Activated CD8-positive, alpha-beta T cell treated with anti-CD3 and anti-CD28 coated beads for 36 hours (primary cell): ENCODE data around the gene MT1H. TPM values are rescaled to one million over a fixed set of nuclear protein-coding genes. Genes with fewer than 3 reads are reported as not detected.

Experiments used
- ATAC-seq: fragments of 200-7000 bp; cut with Tn5 transposase; one replicate; pipeline ENCODE4 v1.10.0; 2021; ENCODE audit warnings: mild to moderate bottlenecking, moderate library complexity
- CTCF ChIA-PET: fragments of 350-600 bp; sonication (Branson Sonifier 250); formaldehyde crosslinking; loops from one replicate; lab custom pipeline; 2021; ENCODE audit warnings: antibody characterized with exemption; lab: Charles Lee
- POLR2A ChIA-PET: fragments of 350-600 bp; sonication (Branson Sonifier 250); formaldehyde crosslinking; loops from one replicate; lab custom pipeline; 2021; ENCODE audit warnings: antibody characterized with exemption; lab: Charles Lee
- DNase-seq: peaks from one replicate; pipeline ENCODE4 v3.0.0-alpha.2; 2020
- H3K27ac Mint-ChIP-seq: one replicate; pipeline ENCODE4 v1.8.0; 2021; ENCODE audit warnings: mild to moderate bottlenecking, mixed read lengths
- H3K27me3 Mint-ChIP-seq: one replicate; pipeline ENCODE4 v1.8.0; 2021; ENCODE audit warnings: mixed read lengths
- H3K36me3 Mint-ChIP-seq: one replicate; pipeline ENCODE4 v1.8.0; 2021; ENCODE audit warnings: low read depth, mixed read lengths
- H3K4me1 Mint-ChIP-seq: one replicate; pipeline ENCODE4 v1.8.0; 2021; ENCODE audit warnings: low read depth, mixed read lengths
- H3K4me3 Mint-ChIP-seq: one replicate; pipeline ENCODE4 v1.8.0; 2021; ENCODE audit warnings: mild to moderate bottlenecking, moderate library complexity, mixed read lengths
- H3K9me3 Mint-ChIP-seq: one replicate; pipeline ENCODE4 v1.8.0; 2021; ENCODE audit warnings: mixed read lengths
- intact Hi-C: fragments of 100-400 bp; cut with micrococcal nuclease; formaldehyde crosslinking; loops from one replicate; pipeline ENCODE4 v1.10.0; 2022
- total RNA-seq, 2 experiments: library from RNA; stranded (reverse); gene quantifications; one replicate each; pipeline ENCODE4 v1.2.3, GENCODE V29; 2021
- TF ChIP-seq, protein P1 (sequence below): fragments of 200-600 bp; IDR thresholded peaks from one replicate; pipeline ENCODE4 v1.8.0; 2022; ENCODE audit warnings: antibody characterized with exemption, mild to moderate bottlenecking

Gene MT1H
- total RNA-seq, 2 experiments from 2014 or later = 2.3 to 2.7 TPM

DNA sequence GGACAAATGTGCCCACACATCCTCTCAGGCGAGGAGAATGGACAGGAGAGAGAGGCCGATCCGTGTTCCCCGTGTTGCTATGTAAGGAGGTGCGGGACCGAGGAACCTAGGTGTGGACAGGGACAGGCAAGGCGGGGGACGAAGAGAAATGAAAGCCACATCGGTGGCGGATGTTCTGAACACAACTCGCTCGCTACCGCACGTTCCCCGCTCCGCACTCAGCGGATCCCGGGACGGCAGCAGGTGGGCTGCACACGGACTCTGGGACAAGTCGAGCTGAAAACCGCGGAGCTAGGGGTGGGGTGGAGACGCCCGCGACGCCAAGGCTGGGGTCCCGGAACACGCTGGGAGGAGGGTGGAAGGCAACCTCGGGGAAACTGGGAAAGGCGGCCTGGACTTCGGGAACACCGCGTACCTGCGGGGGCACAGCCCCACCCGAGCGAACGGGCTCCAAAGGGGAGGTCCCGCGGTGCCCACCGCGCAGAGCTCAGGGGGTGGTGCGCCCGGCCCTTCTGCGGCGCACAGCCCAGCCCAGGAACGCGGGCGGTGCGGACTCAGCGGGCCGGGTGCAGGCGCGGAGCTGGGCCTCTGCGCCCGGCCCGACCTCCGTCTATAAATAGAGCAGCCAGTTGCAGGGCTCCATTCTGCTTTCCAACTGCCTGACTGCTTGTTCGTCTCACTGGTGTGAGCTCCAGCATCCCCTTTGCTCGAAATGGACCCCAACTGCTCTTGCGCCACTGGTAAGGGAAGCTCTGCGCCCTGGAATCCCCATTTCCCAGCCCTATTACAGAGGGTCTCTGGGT lies 44.3 kb upstream of the MT1H start, which contains the start of gene MT1E:
MT1E (plus strand) TSS at position 642 of the 803 bp plus-strand sequence; CDS start at position 713, 71 bp downstream.
- Mint-ChIP-seq H3K4me3 (peak within 1 kb of the TSS; percentile 78), H3K36me3 (no peaks in the 10 kb centered on the region), H3K27me3 (peaks cover 25% of the 10 kb centered on the region), H3K4me1 (peaks cover 15% of the 10 kb centered on the region), H3K27ac (peak within 1 kb of the TSS; percentile 69), H3K9me3 (no peaks in the 10 kb centered on the region)
- TF ChIP-seq, protein P1, sequence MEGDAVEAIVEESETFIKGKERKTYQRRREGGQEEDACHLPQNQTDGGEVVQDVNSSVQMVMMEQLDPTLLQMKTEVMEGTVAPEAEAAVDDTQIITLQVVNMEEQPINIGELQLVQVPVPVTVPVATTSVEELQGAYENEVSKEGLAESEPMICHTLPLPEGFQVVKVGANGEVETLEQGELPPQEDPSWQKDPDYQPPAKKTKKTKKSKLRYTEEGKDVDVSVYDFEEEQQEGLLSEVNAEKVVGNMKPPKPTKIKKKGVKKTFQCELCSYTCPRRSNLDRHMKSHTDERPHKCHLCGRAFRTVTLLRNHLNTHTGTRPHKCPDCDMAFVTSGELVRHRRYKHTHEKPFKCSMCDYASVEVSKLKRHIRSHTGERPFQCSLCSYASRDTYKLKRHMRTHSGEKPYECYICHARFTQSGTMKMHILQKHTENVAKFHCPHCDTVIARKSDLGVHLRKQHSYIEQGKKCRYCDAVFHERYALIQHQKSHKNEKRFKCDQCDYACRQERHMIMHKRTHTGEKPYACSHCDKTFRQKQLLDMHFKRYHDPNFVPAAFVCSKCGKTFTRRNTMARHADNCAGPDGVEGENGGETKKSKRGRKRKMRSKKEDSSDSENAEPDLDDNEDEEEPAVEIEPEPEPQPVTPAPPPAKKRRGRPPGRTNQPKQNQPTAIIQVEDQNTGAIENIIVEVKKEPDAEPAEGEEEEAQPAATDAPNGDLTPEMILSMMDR = no peak
- intact Hi-C loops = no loop called here
- ChIA-PET POLR2A (interaction anchor here (0.6 to 1.9 kb wide), 6 partner anchors 11 to 32 kb away, joined by 3 to 9 read pairs (median 3); no protein-coding TSS in a partner anchor), CTCF (interaction anchor here (0.6 to 1.5 kb wide), 8 partner anchors 8 to 92 kb away, joined by 3 to 8 read pairs (median 3); no protein-coding TSS in a partner anchor)
- peak; percentile 92 for ATAC-seq
- peak; percentile 74 for DNase-seq

- POLR2A ChIA-PET = interaction anchor here (0.6 to 1.9 kb wide), 6 partner anchors 12 to 31 kb away, joined by 3 to 9 read pairs (median 3); no protein-coding TSS in a partner anchor
- TF ChIP-seq, protein P1 = no peak
- peaks cover 15% of the 10 kb centered on the region for H3K4me1 Mint-ChIP-seq
- CTCF ChIA-PET = interaction anchor here (0.8 to 1.5 kb wide), 7 partner anchors 9 to 76 kb away, joined by 3 to 8 read pairs (median 3); no protein-coding TSS in a partner anchor
- peak; percentile 31 for ATAC-seq
- H3K27ac Mint-ChIP-seq = peak overlapping the region; percentile 69
- peaks cover 25% of the 10 kb centered on the region for H3K27me3 Mint-ChIP-seq
- no peaks in the 10 kb centered on the region for H3K36me3 Mint-ChIP-seq
- intact Hi-C loops = no loop called here
- DNase-seq = no peak
- H3K9me3 Mint-ChIP-seq = no peaks in the 10 kb centered on the region
- peak overlapping the region; percentile 78 for H3K4me3 Mint-ChIP-seq
Measured at GRCh38 chr16:56625943-56626654, 43.5 kb upstream of the MT1H start.

- Mint-ChIP-seq H3K36me3 (no peaks in the 10 kb centered on the region), H3K9me3 (no peaks in the 10 kb centered on the region), H3K4me3 (peak overlapping the region; percentile 78), H3K27me3 (peaks cover 31% of the 10 kb centered on the region), H3K4me1 (peaks cover 16% of the 10 kb centered on the region), H3K27ac (no peak overlapping the region)
- CTCF ChIA-PET = no interaction called here
- POLR2A ChIA-PET = interaction anchor here (1.6 to 1.9 kb wide), 3 partner anchors 12 to 15 kb away, joined by 3 to 9 read pairs (median 5); no protein-coding TSS in a partner anchor
- ATAC-seq = no peak
- intact Hi-C loops = no loop called here
- DNase-seq = no peak
- TF ChIP-seq, protein P1 = no peak
Measured at GRCh38 chr16:56626685-56627084, 42.9 kb upstream of the MT1H start.

DNA sequence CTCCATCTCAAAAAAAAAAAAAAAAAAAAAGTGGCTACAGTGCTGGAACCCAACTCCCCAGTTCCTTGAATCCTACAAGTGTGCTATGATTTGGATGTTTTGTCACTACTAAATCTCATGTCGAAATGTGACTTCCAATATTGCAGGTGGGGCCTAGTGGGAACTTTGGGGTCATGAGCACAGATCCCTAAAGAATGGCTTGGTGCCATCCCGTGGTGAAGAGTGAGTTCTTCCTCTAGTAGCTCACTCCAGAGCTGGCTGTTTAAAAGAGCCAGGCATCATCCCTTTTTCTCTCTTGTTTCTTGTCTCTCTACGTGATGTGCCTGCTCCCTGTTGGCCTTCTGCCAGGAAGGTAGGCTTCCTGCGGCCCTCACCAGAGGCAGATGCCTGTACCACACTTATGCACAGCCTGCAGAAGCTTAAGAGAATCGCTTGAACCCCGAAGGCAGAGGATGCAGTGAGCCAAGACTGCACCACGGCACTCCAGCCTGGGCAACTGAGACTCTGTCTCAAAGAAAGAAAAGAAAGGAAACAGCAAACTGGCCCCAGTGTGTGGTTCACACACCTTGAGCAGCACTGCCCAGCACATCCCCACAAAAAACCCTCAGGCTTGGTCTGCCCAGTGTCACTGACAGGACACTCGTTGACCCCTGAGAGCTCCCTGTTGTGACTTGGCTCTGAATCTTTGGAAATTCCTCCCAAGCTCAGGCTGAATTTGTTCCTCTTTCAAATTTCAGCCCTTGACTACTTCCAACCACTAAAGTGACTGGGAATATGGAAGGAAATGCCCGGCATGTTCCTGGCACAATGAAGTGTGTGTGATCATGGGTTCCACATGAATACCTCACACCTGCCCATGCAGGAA lies 40.9 kb upstream of the MT1H start:
- H3K27me3 Mint-ChIP-seq = peaks cover 48% of the 10 kb centered on the region
- POLR2A ChIA-PET = no interaction called here

More for the DNA sequence above, 40.9 kb upstream of the MT1H start:
- ATAC-seq (no peak), DNase-seq (no peak)
- H3K9me3 Mint-ChIP-seq = no peaks in the 10 kb centered on the region
- intact Hi-C loops = no loop called here
- H3K27ac Mint-ChIP-seq = no peak overlapping the region
- peaks cover 22% of the 10 kb centered on the region for H3K4me1 Mint-ChIP-seq
- no peak overlapping the region for H3K4me3 Mint-ChIP-seq
- CTCF ChIA-PET = interaction anchor here (1.9 kb wide), 1 partner anchor 11 kb away, joined by 11 read pairs; no protein-coding TSS in a partner anchor
- TF ChIP-seq, protein P1 = no peak
- no peaks in the 10 kb centered on the region for H3K36me3 Mint-ChIP-seq
